ENCODE data around the gene PARD3. TPM values are rescaled to one million over a fixed set of nuclear protein-coding genes. Genes with fewer than 3 reads are reported as not detected.

The PARD3 gene
- total RNA-seq, 2 donors from 2014 or later: 32.0 to 61.9 TPM

- intact Hi-C loops (cut with DNase I): no loop called here
- WGBS: 81% methylated on average over 5 of the region's 5 CpGs
Observed at GRCh38 chr10:34423673-34424625, 391.1 kb downstream of the PARD3 start.

GRCh38 chr10:34420795-34421194, 394.3 kb downstream of the PARD3 start:
- Histone ChIP-seq H3K4me1 (replicated peaks) (no peaks in the 10 kb centered on the region), H3K9me3 (no peaks in the 10 kb centered on the region), H3K4me3 (no peak overlapping the region), H3K27ac (no peak overlapping the region), H3K27me3 (replicated peaks; ENCODE audit: insufficient read depth) (no peaks in the 10 kb centered on the region), H3K36me3 (no peaks in the 10 kb centered on the region)
- intact Hi-C loops (cut with DNase I): no loop called here
- no peak for DNase-seq (ENCODE audit: low spot score)
- 0% methylated on average over 1 of the region's 1 CpG for WGBS
- TF ChIP-seq POLR2A (IDR thresholded peaks at IDR 0.05) (no peak), CTCF (IDR thresholded peaks at IDR 0.05) (no peak), POLR2AphosphoS5 (IDR thresholded peaks at IDR 0.05) (no peak)

More at GRCh38 chr10:34423673-34424625, 391.1 kb downstream of the PARD3 start:
- H3K36me3 ChIP-seq: no peaks in the 10 kb centered on the region
- H3K9me3 ChIP-seq: no peaks in the 10 kb centered on the region
- no peak for DNase-seq (ENCODE audit: low spot score)
- no peak overlapping the region for H3K4me3 ChIP-seq
- H3K27ac ChIP-seq: no peak overlapping the region
- TF ChIP-seq POLR2AphosphoS5 (IDR thresholded peaks at IDR 0.05) (no peak), CTCF (IDR thresholded peaks at IDR 0.05) (no peak), POLR2A (IDR thresholded peaks at IDR 0.05) (no peak)
- H3K27me3 ChIP-seq (replicated peaks; ENCODE audit: insufficient read depth): no peaks in the 10 kb centered on the region
- no peaks in the 10 kb centered on the region for H3K4me1 ChIP-seq (replicated peaks)

GRCh38 chr10:34420273-34420672, 394.8 kb downstream of the PARD3 start:
- no peak for TF ChIP-seq POLR2AphosphoS5 (IDR thresholded peaks at IDR 0.05)
- TF ChIP-seq CTCF (IDR thresholded peaks at IDR 0.05): no peak
- TF ChIP-seq POLR2A (IDR thresholded peaks at IDR 0.05): no peak
- 84% methylated on average over 3 of the region's 3 CpGs for WGBS
- H3K36me3 ChIP-seq: no peaks in the 10 kb centered on the region
- H3K4me3 ChIP-seq: no peak overlapping the region
- H3K4me1 ChIP-seq (replicated peaks): no peaks in the 10 kb centered on the region
- H3K27ac ChIP-seq: no peak overlapping the region
- H3K9me3 ChIP-seq: no peaks in the 10 kb centered on the region
- no peak for DNase-seq (ENCODE audit: low spot score)
- H3K27me3 ChIP-seq (replicated peaks; ENCODE audit: insufficient read depth): no peaks in the 10 kb centered on the region
- intact Hi-C loops (cut with DNase I): no loop called here

- TF ChIP-seq POLR2A (IDR thresholded peaks at IDR 0.05) (no peak), POLR2AphosphoS5 (IDR thresholded peaks at IDR 0.05) (no peak), CTCF (IDR thresholded peaks at IDR 0.05) (no peak)
- intact Hi-C loops (cut with DNase I): no loop called here
- H3K9me3 ChIP-seq: no peaks in the 10 kb centered on the region
- no peak overlapping the region for H3K27ac ChIP-seq
- no peaks in the 10 kb centered on the region for H3K27me3 ChIP-seq (replicated peaks; ENCODE audit: insufficient read depth)
- no peak for DNase-seq (ENCODE audit: low spot score)
- H3K4me1 ChIP-seq (replicated peaks): peaks cover 6% of the 10 kb centered on the region
- no peaks in the 10 kb centered on the region for H3K36me3 ChIP-seq
- 54% methylated on average over 4 of the region's 4 CpGs for WGBS
- no peak overlapping the region for H3K4me3 ChIP-seq
Observed at GRCh38 chr10:34415039-34415438, 400.1 kb downstream of the PARD3 start.
